Measurements from ENCODE around the gene GRIK4. TPM values are rescaled to one million over a fixed set of nuclear protein-coding genes. Genes with fewer than 3 reads are reported as not detected.

Gene GRIK4
- total RNA-seq, 3 donors from 2014 or later (not counting 1 experiment from before 2014, with no cell fraction given), result 2.2 to 32.3 (median 21.9) TPM

GRCh38 chr11:120710354-120711131 lies 199.0 kb downstream of the GRIK4 start:
- intact Hi-C loops (cut with micrococcal nuclease), result no loop called here
- no peak overlapping the region for H3K27ac Mint-ChIP-seq
- H3K4me1 Mint-ChIP-seq, result peaks cover 11 to 23% of the 10 kb centered on the region in 2 donors
- H3K9me3 ChIP-seq (ENCODE audit: control insufficient read depth, insufficient read depth, low read length), result peaks cover 5% of the 10 kb centered on the region
- no peaks in the 10 kb centered on the region for H3K36me3 Mint-ChIP-seq
- H3K27me3 Mint-ChIP-seq (ENCODE audit: low read depth in 2 of 2), result no peaks in the 10 kb centered on the region
- ATAC-seq (no peak), DNase-seq (no peak)
- WGBS (ENCODE audit: insufficient coverage), result 84% methylated on average over 13 of the region's 13 CpGs
- H3K27ac ChIP-seq (ENCODE audit: low read length), result no peak overlapping the region
- no peak overlapping the region for H3K4me3 ChIP-seq (ENCODE audit: low read length)
- no peaks in the 10 kb centered on the region for H3K36me3 ChIP-seq (ENCODE audit: control insufficient read depth, insufficient read depth, low read length)
- no peak for TF ChIP-seq CTCF (IDR thresholded peaks at IDR 0.05)
- H3K4me1 ChIP-seq (ENCODE audit: control insufficient read depth, insufficient read depth, low read length), result peaks cover 8% of the 10 kb centered on the region
- no peak overlapping the region for H3K4me3 Mint-ChIP-seq
- H3K27me3 ChIP-seq (ENCODE audit: control insufficient read depth, insufficient read depth, low read length), result no peaks in the 10 kb centered on the region
- no peaks in the 10 kb centered on the region for H3K9me3 Mint-ChIP-seq

DNA sequence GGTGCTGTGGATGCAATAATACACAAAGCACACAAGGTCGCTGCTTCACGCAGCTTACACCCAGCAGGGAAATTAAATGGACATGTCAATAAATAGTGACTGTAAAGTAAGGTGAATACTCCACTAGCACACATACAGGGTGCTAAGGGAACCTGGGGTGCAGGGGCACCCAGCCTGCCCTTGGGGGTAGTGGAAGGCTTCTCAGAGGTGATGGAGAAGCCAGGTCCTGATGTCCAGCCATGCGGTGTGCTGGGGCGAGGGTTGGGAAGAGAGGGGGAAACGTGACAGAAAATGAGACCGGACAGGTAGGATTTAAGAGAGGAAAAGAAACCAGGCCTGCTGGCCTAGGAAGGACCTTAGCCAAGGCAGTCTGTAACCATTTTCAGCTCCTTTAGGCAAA lies 200.5 kb downstream of the GRIK4 start:
- no peaks in the 10 kb centered on the region for H3K27me3 Mint-ChIP-seq (ENCODE audit: low read depth in 2 of 2)
- ATAC-seq (no peak), DNase-seq (no peak)
- no peaks in the 10 kb centered on the region for H3K9me3 Mint-ChIP-seq
- TF ChIP-seq CTCF (IDR thresholded peaks at IDR 0.05), result no peak
- H3K9me3 ChIP-seq (ENCODE audit: control insufficient read depth, insufficient read depth, low read length), result peaks cover 5% of the 10 kb centered on the region
- no peak overlapping the region for H3K4me3 ChIP-seq (ENCODE audit: low read length)
- H3K4me1 ChIP-seq (ENCODE audit: control insufficient read depth, insufficient read depth, low read length), result peaks cover 8% of the 10 kb centered on the region
- no peak overlapping the region for H3K4me3 Mint-ChIP-seq
- 97% methylated on average over 6 of the region's 6 CpGs for WGBS (ENCODE audit: insufficient coverage)
- H3K27me3 ChIP-seq (ENCODE audit: control insufficient read depth, insufficient read depth, low read length), result no peaks in the 10 kb centered on the region
- intact Hi-C loops (cut with micrococcal nuclease), result no loop called here
- no peaks in the 10 kb centered on the region for H3K36me3 ChIP-seq (ENCODE audit: control insufficient read depth, insufficient read depth, low read length)
- no peaks in the 10 kb centered on the region for H3K36me3 Mint-ChIP-seq
- H3K27ac Mint-ChIP-seq, result no peak overlapping the region
- H3K4me1 Mint-ChIP-seq, result peaks cover 14 to 32% of the 10 kb centered on the region in 2 donors
- no peak overlapping the region for H3K27ac ChIP-seq (ENCODE audit: low read length)

DNA sequence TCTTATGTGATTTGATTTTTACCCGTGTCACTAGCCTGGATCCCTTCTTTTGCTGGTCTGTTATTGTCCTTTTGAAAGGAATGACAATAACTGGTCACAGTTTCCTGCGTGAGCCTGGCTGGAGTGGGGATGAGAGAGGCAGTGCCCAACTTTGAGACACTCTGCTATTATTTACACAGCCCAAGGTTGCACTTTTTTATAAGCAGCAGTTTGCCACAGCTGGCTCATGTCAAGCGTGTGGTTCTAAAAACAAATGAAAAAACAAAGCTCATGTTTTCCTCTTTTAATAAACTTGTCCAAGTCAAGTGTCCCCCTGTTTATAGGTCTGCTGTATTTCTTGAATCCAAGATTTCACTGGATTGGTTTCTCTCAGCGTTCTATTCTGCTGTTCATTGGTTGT lies 201.3 kb downstream of the GRIK4 start:
- Mint-ChIP-seq H3K36me3 (no peaks in the 10 kb centered on the region), H3K27ac (no peak overlapping the region)
- WGBS (ENCODE audit: insufficient coverage), result 87% methylated on average over 4 of the region's 4 CpGs

More for the DNA sequence above, 201.3 kb downstream of the GRIK4 start:
- intact Hi-C loops (cut with micrococcal nuclease), result no loop called here
- Mint-ChIP-seq H3K4me3 (no peak overlapping the region), H3K27me3 (ENCODE audit: low read depth in 2 of 2) (no peaks in the 10 kb centered on the region), H3K4me1 (peaks cover 14 to 32% of the 10 kb centered on the region in 2 donors), H3K9me3 (no peaks in the 10 kb centered on the region)
- no peak for ATAC-seq
- H3K27ac ChIP-seq (ENCODE audit: low read length), result no peak overlapping the region
- H3K4me1 ChIP-seq (ENCODE audit: control insufficient read depth, insufficient read depth, low read length), result peaks cover 8% of the 10 kb centered on the region
- no peak overlapping the region for H3K4me3 ChIP-seq (ENCODE audit: low read length)
- peaks cover under 1% of the 10 kb centered on the region for H3K9me3 ChIP-seq (ENCODE audit: control insufficient read depth, insufficient read depth, low read length)
- TF ChIP-seq CTCF (IDR thresholded peaks at IDR 0.05), result no peak
- no peak for DNase-seq
- no peaks in the 10 kb centered on the region for H3K27me3 ChIP-seq (ENCODE audit: control insufficient read depth, insufficient read depth, low read length)
- H3K36me3 ChIP-seq (ENCODE audit: control insufficient read depth, insufficient read depth, low read length), result no peaks in the 10 kb centered on the region

Measured in natural killer cell (primary cell).